BJ (cell line): ENCODE results near the gene CNPY1. TPM values are rescaled to one million over a fixed set of nuclear protein-coding genes. Genes with fewer than 3 reads are reported as not detected.

Experiments
- CTCF ChIA-PET: fragments of 350-600 bp; formaldehyde crosslinking; extraction: SDS; loops from one replicate; lab custom pipeline; 2021; ENCODE audit warnings: antibody characterized with exemption, inconsistent platforms; lab: Yijun Ruan, JAX
- POLR2A ChIA-PET: fragments of 300-600 bp; sonication (Branson Sonifier 250); formaldehyde crosslinking; extraction: SDS; loops from one replicate; lab custom pipeline; 2021; ENCODE audit warnings: antibody characterized with exemption; lab: Charles Lee
- DNase-seq: peaks from one replicate; pipeline ENCODE4 v3.0.0-alpha.2; 2011; ENCODE audit warnings: low read depth
- H3K27me3 ChIP-seq: 2 replicates; pipeline ENCODE4 v1.6.0; 2011; ENCODE audit warnings: low read length; ENCODE audit not compliant: control insufficient read depth, insufficient read depth
- H3K36me3 ChIP-seq: 2 replicates; pipeline ENCODE4 v1.5.1; 2011; ENCODE audit warnings: low read length; ENCODE audit not compliant: control insufficient read depth, insufficient read depth
- H3K4me3 ChIP-seq: 2 replicates; pipeline ENCODE4 v1.5.1; 2011; ENCODE audit warnings: low read depth, mild to moderate bottlenecking, control low read depth, low read length
- polyA plus RNA-seq: library from polyadenylated mRNA; depleted of rRNA; stranded (reverse); fragments of >200 nt; gene quantifications from 2 replicates; pipeline ENCODE4 v1.2.3, GENCODE V29; 2011
- TF ChIP-seq, protein P1 (sequence below): IDR thresholded peaks from 2 replicates; pipeline ENCODE4 v1.5.1; 2011; ENCODE audit warnings: low read depth, mild to moderate bottlenecking, control low read depth, inconsistent platforms, low read length, moderate library complexity; ENCODE audit not compliant: insufficient read depth

The CNPY1 gene
- polyA plus RNA-seq, 1 experiment: not detected

DNA sequence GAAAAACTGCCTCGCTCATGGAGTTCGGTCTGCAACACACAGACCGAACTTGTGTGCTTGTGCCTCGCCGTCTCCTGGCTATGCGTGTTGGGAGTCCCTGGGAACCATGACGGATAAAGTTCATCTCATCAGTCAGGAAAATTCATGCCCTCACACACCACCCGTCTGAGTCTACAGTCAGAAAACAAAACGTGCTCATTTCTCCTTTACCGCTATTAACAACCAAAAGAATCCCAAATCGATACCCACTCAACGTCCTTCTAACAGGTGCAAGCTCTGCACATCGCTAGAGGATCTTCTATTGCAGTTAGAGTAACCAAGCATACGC is 13.6 kb downstream of the CNPY1 start:
- ChIA-PET CTCF (no interaction called here), POLR2A (no interaction called here)
- peaks cover 25% of the 10 kb centered on the region for H3K27me3 ChIP-seq
- DNase-seq: no peak
- H3K36me3 ChIP-seq: no peaks in the 10 kb centered on the region
- TF ChIP-seq, protein P1, sequence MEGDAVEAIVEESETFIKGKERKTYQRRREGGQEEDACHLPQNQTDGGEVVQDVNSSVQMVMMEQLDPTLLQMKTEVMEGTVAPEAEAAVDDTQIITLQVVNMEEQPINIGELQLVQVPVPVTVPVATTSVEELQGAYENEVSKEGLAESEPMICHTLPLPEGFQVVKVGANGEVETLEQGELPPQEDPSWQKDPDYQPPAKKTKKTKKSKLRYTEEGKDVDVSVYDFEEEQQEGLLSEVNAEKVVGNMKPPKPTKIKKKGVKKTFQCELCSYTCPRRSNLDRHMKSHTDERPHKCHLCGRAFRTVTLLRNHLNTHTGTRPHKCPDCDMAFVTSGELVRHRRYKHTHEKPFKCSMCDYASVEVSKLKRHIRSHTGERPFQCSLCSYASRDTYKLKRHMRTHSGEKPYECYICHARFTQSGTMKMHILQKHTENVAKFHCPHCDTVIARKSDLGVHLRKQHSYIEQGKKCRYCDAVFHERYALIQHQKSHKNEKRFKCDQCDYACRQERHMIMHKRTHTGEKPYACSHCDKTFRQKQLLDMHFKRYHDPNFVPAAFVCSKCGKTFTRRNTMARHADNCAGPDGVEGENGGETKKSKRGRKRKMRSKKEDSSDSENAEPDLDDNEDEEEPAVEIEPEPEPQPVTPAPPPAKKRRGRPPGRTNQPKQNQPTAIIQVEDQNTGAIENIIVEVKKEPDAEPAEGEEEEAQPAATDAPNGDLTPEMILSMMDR: no peak
- no peak overlapping the region for H3K4me3 ChIP-seq

GRCh38 chr7:155531681-155532080 is 14.7 kb downstream of the CNPY1 start:
- ChIA-PET CTCF (interaction anchor here (0.6 to 0.7 kb wide), 2 partner anchors 67 to 284 kb away, joined by 3 to 4 read pairs; no protein-coding TSS in a partner anchor), POLR2A (no interaction called here)
- Histone ChIP-seq H3K27me3 (peaks cover 22% of the 10 kb centered on the region), H3K4me3 (no peak overlapping the region), H3K36me3 (no peaks in the 10 kb centered on the region)
- TF ChIP-seq, protein P1: no peak
- DNase-seq: no peak

- DNase-seq: no peak
- H3K27me3 ChIP-seq: peaks cover 23% of the 10 kb centered on the region
- CTCF ChIA-PET: no interaction called here
Observed at GRCh38 chr7:155530601-155531000, 15.8 kb downstream of the CNPY1 start.

GRCh38 chr7:155529845-155530244 is 16.5 kb downstream of the CNPY1 start:
- H3K27me3 ChIP-seq: peaks cover 22% of the 10 kb centered on the region
- TF ChIP-seq, protein P1: no peak
- H3K36me3 ChIP-seq: no peaks in the 10 kb centered on the region
- no peak for DNase-seq
- ChIA-PET CTCF (no interaction called here), POLR2A (no interaction called here)
- H3K4me3 ChIP-seq: no peak overlapping the region

More at GRCh38 chr7:155530601-155531000, 15.8 kb downstream of the CNPY1 start:
- Histone ChIP-seq H3K4me3 (no peak overlapping the region), H3K36me3 (no peaks in the 10 kb centered on the region)
- POLR2A ChIA-PET: no interaction called here
- TF ChIP-seq, protein P1: no peak

- TF ChIP-seq, protein P1: no peak
- DNase-seq: no peak
- Histone ChIP-seq H3K36me3 (no peaks in the 10 kb centered on the region), H3K27me3 (peaks cover 21% of the 10 kb centered on the region), H3K4me3 (no peak overlapping the region)
- CTCF ChIA-PET: no interaction called here
- POLR2A ChIA-PET: no interaction called here
Observed at GRCh38 chr7:155529346-155529745, 17.0 kb downstream of the CNPY1 start.
